NT2/D1 (cell line): ENCODE data around the gene THSD7A.

ENCODE experiments used
- SUZ12 ChIP-seq: IDR thresholded peaks from 2 replicates; pipeline ENCODE4 v1.6.1; 2011; ENCODE audit not compliant: insufficient read length, insufficient read depth; ENCODE audit errors: extremely low read depth
- YY1 ChIP-seq: IDR thresholded peaks from 2 replicates; pipeline ENCODE4 v1.6.1; 2011; ENCODE audit not compliant: insufficient read length, insufficient read depth

DNA sequence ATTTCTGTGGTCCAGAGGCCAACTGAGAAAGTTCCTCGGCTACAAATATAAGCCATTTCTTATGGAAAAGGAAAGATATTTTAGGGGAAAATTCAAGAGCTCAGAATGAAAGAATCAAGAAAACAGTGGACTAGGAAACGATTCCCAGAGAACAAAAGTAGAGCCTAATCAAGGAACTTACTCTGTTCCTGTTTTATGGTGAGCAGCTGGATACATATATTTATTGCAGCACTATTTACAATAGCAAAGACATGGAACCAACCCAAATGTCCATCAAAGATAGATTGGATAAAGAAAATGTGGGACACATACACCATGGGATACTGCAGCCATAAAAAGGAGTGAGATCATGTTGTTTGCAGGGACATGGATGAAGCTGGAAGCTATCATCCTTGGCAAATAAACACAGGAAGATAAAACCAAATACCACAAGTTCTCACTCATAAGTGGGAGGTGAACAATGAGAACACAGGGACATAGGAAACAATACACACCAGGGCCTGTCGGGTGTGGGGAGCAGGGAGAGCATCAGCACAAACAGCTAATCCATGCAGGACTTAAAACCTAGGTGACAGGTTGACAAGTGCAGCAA lies 298.7 kb downstream of the THSD7A start:
- TF ChIP-seq YY1 (no peak), SUZ12 (no peak)
